Transverse colon (tissue), 3 donors: Measurements from ENCODE around the gene FLT4.

Source experiments
- POLR2A ChIP-seq: fragments of 450-650 bp; IDR thresholded peaks from one replicate; pipeline ENCODE4 v1.6.1; 2016; ENCODE audit warnings: antibody characterized with exemption, mild to moderate bottlenecking, moderate library complexity
- TF ChIP-seq, protein P1 (sequence below), 5 experiments: fragments of 200-600 bp in 3 of 5; fragments of 450-650 bp in 2 of 5; sonication (generic) in 3 of 5; IDR thresholded peaks; 1 replicate in 2 of 5; 2 replicates in 3 of 5; pipeline ENCODE4 v1.5.1; 2016 to 2017; ENCODE audit warnings: antibody characterized with exemption in 5 of 5, inconsistent platforms in 3 of 5, mild to moderate bottlenecking in 2 of 5, moderate library complexity in 1 of 5

DNA sequence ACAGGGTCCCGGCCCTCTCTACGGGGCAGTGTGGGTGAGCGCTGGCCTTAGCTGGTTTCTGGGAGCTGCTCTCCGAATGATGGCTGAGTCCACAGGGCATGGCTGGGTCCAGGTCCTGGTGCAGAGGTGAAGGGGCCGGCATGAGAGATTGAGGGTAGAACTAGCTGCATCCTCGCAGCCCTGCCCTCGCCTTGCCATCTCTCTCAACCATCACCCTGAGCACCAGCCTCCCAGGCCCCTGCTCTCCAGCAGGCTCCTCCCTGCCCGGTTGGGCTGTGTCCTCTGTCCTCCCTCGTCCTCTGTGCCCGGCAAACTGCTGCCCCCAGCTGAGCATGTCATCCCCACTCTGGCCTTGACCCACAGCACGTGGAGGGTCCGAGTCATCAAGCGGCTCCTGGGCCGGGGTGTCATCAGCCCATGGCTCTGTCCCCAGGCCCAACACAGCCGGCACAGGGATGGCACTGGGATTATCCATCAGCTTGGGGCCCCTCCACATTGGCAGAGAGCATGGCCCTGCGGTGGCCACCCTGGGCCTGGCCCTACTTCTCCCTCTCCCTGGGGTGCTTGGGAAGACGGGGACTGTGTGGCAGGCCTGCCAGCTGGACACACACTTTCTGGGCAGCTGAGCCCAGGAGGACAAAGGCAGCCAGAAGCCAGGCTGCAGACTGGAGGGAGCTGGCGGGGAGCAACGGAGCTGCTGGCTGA, 8.4 kb downstream of the FLT4 start:
- TF ChIP-seq, protein P1, sequence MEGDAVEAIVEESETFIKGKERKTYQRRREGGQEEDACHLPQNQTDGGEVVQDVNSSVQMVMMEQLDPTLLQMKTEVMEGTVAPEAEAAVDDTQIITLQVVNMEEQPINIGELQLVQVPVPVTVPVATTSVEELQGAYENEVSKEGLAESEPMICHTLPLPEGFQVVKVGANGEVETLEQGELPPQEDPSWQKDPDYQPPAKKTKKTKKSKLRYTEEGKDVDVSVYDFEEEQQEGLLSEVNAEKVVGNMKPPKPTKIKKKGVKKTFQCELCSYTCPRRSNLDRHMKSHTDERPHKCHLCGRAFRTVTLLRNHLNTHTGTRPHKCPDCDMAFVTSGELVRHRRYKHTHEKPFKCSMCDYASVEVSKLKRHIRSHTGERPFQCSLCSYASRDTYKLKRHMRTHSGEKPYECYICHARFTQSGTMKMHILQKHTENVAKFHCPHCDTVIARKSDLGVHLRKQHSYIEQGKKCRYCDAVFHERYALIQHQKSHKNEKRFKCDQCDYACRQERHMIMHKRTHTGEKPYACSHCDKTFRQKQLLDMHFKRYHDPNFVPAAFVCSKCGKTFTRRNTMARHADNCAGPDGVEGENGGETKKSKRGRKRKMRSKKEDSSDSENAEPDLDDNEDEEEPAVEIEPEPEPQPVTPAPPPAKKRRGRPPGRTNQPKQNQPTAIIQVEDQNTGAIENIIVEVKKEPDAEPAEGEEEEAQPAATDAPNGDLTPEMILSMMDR (IDR thresholded peaks at IDR 0.05), result no peak
- TF ChIP-seq POLR2A, result no peak
